Panc1 (cell line): Measurements from ENCODE around the gene ADGRB3.

Experiments used
- POLR2AphosphoS5 ChIP-seq: IDR thresholded peaks from 2 replicates; pipeline ENCODE4 v1.6.1; 2012; ENCODE audit warnings: mild to moderate bottlenecking, low read depth, low read length, moderate library complexity
- REST ChIP-seq, 2 experiments: IDR thresholded peaks; 2 replicates each; pipeline ENCODE4 v1.6.1; 2011 to 2012; ENCODE audit warnings: low read depth in 2 of 2, control low read depth in 1 of 2, low read length in 1 of 2, mild to moderate bottlenecking in 1 of 2, moderate library complexity in 1 of 2; ENCODE audit not compliant: insufficient read depth in 1 of 2
- TF ChIP-seq, protein P1 (sequence below): fragments of 450-650 bp; IDR thresholded peaks from 2 replicates; pipeline ENCODE4 v1.5.1; 2017; ENCODE audit warnings: mild to moderate bottlenecking

- TF ChIP-seq, protein P1, sequence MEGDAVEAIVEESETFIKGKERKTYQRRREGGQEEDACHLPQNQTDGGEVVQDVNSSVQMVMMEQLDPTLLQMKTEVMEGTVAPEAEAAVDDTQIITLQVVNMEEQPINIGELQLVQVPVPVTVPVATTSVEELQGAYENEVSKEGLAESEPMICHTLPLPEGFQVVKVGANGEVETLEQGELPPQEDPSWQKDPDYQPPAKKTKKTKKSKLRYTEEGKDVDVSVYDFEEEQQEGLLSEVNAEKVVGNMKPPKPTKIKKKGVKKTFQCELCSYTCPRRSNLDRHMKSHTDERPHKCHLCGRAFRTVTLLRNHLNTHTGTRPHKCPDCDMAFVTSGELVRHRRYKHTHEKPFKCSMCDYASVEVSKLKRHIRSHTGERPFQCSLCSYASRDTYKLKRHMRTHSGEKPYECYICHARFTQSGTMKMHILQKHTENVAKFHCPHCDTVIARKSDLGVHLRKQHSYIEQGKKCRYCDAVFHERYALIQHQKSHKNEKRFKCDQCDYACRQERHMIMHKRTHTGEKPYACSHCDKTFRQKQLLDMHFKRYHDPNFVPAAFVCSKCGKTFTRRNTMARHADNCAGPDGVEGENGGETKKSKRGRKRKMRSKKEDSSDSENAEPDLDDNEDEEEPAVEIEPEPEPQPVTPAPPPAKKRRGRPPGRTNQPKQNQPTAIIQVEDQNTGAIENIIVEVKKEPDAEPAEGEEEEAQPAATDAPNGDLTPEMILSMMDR = no peak
- TF ChIP-seq POLR2AphosphoS5 (no peak), REST (IDR thresholded peaks at IDR 0.05; ENCODE audit: insufficient read depth in 1 of 2, low read depth in 2 of 2, low read length in 1 of 2) (no peak)
These were observed 933 bp upstream of the ADGRB3 start for GRCh38 chr6:68633972-68634725.
